Keratinocyte (primary cell): ENCODE measurements around the gene GAA.

Source experiments
- EZH2 ChIP-seq: IDR thresholded peaks from one replicate; pipeline ENCODE4 v1.6.1; 2012; ENCODE audit warnings: inconsistent platforms, mild to moderate bottlenecking, low read length, moderate library complexity
- TF ChIP-seq, protein P1 (sequence below), 3 experiments: IDR thresholded peaks in 1 of 3; conservative IDR thresholded peaks in 1 of 3; optimal IDR thresholded peaks in 1 of 3; 2 replicates in 2 of 3; 3 replicates in 1 of 3; pipeline versions ENCODE3 to v1.5.1; 2011; ENCODE audit warnings: low read length in 3 of 3, mild to moderate bottlenecking in 3 of 3, moderate library complexity in 2 of 3, control low read depth in 1 of 3, inconsistent platforms in 1 of 3; ENCODE audit not compliant: insufficient read depth in 2 of 3; ENCODE audit errors: extremely low read depth in 1 of 3

DNA sequence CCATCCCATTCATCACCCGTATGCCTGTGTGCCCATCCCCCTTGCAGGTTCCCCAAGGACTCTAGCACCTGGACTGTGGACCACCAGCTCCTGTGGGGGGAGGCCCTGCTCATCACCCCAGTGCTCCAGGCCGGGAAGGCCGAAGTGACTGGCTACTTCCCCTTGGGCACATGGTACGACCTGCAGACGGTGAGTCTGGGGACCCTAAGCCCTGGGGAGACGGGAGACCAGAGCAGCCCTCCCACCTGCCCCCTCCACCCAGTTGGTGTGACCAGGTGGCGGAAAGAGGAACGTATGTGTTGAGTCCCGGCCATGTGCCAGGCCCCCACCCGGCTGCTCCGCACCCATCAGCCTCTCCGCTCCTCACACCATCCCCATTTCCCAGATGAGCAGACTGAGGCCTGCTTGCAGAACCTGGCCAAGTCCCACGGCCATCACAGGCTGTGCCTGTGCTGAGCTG, 15.6 kb downstream of the GAA start:
- TF ChIP-seq, protein P1, sequence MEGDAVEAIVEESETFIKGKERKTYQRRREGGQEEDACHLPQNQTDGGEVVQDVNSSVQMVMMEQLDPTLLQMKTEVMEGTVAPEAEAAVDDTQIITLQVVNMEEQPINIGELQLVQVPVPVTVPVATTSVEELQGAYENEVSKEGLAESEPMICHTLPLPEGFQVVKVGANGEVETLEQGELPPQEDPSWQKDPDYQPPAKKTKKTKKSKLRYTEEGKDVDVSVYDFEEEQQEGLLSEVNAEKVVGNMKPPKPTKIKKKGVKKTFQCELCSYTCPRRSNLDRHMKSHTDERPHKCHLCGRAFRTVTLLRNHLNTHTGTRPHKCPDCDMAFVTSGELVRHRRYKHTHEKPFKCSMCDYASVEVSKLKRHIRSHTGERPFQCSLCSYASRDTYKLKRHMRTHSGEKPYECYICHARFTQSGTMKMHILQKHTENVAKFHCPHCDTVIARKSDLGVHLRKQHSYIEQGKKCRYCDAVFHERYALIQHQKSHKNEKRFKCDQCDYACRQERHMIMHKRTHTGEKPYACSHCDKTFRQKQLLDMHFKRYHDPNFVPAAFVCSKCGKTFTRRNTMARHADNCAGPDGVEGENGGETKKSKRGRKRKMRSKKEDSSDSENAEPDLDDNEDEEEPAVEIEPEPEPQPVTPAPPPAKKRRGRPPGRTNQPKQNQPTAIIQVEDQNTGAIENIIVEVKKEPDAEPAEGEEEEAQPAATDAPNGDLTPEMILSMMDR (optimal IDR thresholded peaks at IDR 0.05 in 1 of 3, IDR thresholded peaks at IDR 0.05 in 1 of 3, conservative IDR thresholded peaks at IDR 0.05 in 1 of 3; ENCODE audit: extremely low read depth in 1 of 3, insufficient read depth in 2 of 3, low read length in 3 of 3): no peak
- TF ChIP-seq EZH2: no peak
